Ishikawa (cell line): Measurements from ENCODE around the gene SLC7A4.

Experiments used
- CEBPB ChIP-seq: IDR thresholded peaks from 2 replicates; pipeline ENCODE4 v1.6.1; 2012
- EGR1 ChIP-seq: IDR thresholded peaks from 2 replicates; pipeline ENCODE4 v1.6.1; 2012
- EP300 ChIP-seq: IDR thresholded peaks from 2 replicates; pipeline ENCODE4 v1.6.1; 2012; ENCODE audit warnings: borderline replicate concordance
- FOXM1 ChIP-seq: IDR thresholded peaks from 2 replicates; pipeline ENCODE4 v1.6.1; 2012; ENCODE audit warnings: low read depth, borderline replicate concordance
- MAX ChIP-seq: IDR thresholded peaks from 2 replicates; pipeline ENCODE4 v1.6.1; 2012
- NFIC ChIP-seq: IDR thresholded peaks from 2 replicates; pipeline ENCODE4 v1.6.1; 2012
- RAD21 ChIP-seq: IDR thresholded peaks from 2 replicates; pipeline ENCODE4 v1.6.1; 2012; ENCODE audit warnings: low read depth
- REST ChIP-seq: IDR thresholded peaks from 2 replicates; pipeline ENCODE4 v1.6.1; 2012; ENCODE audit warnings: low read depth, mild to moderate bottlenecking
- TAF1 ChIP-seq: IDR thresholded peaks from 2 replicates; pipeline ENCODE4 v1.6.1; 2012; ENCODE audit warnings: low read depth, mild to moderate bottlenecking
- TCF12 ChIP-seq: IDR thresholded peaks from 2 replicates; pipeline ENCODE4 v1.6.1; 2012; ENCODE audit warnings: low read depth
- TEAD4 ChIP-seq: IDR thresholded peaks from 2 replicates; pipeline ENCODE4 v1.6.1; 2012
- YY1 ChIP-seq: IDR thresholded peaks from 2 replicates; pipeline ENCODE4 v1.6.1; 2012; ENCODE audit warnings: low read depth

- TF ChIP-seq RAD21 (no peak), CEBPB (no peak), EP300 (no peak), YY1 (no peak), MAX (no peak), NFIC (no peak), TCF12 (no peak), TAF1 (no peak), EGR1 (no peak), REST (no peak), FOXM1 (no peak), TEAD4 (no peak)
These were observed 51.2 kb downstream of the SLC7A4 start for GRCh38 chr22:20980938-20981722.
